Ovary (tissue), 3 donors: Measurements from ENCODE around the gene HSD17B11.

Experiments
- CTCF ChIP-seq, 3 donors: fragments of 450-650 bp in 2 of 3; fragments of 200-600 bp in 1 of 3; IDR thresholded peaks; one replicate each; pipeline versions ENCODE4 v1.5.1 to v1.8.0; 2016 to 2022; ENCODE audit warnings: antibody characterized with exemption in 3 of 3, mild to moderate bottlenecking in 1 of 3
- EP300 ChIP-seq: sonication (generic); formaldehyde crosslinking; IDR thresholded peaks from one replicate; pipeline ENCODE4 v1.6.1; 2017; ENCODE audit warnings: antibody characterized with exemption
- POLR2A ChIP-seq: fragments of 450-650 bp; IDR thresholded peaks from one replicate; pipeline ENCODE4 v1.6.1; 2017; ENCODE audit warnings: antibody characterized with exemption, mild to moderate bottlenecking, moderate library complexity
- donor health status: DM: no; HTN: no; CAD: no.

DNA sequence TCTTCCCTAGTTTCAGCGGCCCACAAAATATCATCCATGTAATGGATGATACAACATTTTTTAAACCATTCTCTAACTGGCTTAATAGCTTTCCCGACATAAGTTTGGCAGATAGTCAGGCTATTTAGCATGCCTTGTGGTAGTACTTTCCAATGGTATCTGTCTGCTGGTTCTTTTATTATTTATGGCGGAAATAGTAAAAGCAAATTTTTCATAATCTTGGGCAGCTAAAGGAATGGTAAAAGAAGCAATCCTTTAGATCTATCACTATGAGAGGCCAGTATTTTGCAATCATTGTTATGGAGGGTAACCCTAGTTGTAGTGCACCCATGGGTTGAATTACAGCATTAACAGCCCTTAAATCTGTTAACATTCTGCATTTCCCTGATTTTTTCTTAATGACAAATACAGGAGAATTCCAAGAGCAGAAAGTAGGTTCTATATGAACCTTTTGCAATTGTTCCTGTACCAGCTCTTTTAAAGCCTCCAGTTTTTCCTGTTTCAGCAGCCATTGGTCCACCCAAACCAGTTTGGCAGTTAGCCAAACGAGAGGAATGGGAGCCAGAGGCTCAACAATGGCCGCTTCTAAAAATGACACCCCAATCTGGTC is 14.3 kb upstream of the HSD17B11 start:
- TF ChIP-seq POLR2A, result no peak
- no peak for TF ChIP-seq CTCF (IDR thresholded peaks at IDR 0.05)
- TF ChIP-seq EP300, result no peak
